Middle frontal gyrus (tissue), 1 donor: ENCODE data around the gene INPP4A.
"Not testable (repeated sequence)": the region's sequence is repeated elsewhere in the genome, so short reads cannot be mapped to it uniquely, and the experiment has no call there.

ENCODE experiments used
- DNase-seq: peaks from one replicate; pipeline ENCODE4 v3.0.0-alpha.2; 2015; ENCODE audit warnings: low spot score; ENCODE audit errors: extremely low spot score

INPP4A gene

GRCh38 chr2:98582523-98582922 is 137.9 kb downstream of the INPP4A start:
- no peak for DNase-seq

DNA sequence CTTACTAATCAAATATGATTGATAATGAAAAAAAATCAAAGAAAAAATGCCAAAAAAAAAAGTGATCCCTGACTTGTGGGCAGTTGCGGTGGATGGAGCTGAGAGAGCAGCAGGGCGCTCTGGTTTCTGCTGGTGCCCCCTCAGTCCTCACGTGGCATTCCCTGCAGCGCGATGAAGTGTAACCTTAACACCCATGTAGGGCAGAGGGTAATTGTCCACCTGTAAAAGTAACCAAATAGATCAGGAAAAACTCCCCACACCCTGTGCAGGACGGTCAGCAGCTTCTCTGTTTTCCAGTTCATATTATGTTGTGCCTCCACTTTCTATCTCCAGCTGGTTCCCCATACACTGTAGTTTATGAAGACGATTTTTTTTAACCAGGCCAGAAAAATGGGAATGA is 138.6 kb downstream of the INPP4A start:
- DNase-seq: no peak

DNA sequence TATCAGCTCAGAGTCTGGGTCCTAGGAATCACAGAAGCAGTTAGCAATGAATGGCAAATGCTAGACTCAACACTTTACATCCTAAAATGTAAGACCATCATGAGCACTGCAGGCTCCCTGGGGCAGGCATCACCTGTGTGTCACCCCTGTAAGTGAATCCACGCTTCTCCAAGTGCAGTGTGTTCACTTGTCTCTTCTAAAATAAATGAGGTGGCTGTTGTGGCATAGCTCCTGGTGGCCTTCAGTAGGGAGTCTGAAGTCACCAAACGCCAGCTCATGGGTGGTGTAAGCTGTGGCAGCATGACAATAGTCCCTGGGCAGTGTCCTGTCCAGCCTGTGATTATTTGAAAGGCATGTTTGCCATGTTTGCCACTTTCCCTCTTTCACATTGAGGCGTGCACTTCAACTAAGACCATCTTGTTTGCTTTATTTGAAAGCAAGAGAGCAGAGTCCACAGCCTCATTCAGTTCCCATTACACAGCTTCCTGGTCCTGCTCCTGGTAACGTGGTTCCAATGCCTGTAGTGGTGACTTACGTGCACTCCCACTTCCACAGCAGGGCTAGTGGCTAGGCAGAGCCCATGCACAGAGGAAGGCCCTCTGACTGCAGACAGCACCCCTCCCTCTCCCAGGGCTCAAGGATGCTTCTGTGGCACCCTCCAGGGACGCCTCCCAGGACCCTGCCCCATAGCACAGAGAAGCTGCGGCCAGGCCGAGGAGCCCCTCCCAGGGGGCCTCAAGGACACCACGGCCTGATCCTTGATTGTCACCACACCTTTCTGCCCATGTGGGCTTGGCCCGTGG is 139.4 kb downstream of the INPP4A start:
- no peak for DNase-seq

DNA sequence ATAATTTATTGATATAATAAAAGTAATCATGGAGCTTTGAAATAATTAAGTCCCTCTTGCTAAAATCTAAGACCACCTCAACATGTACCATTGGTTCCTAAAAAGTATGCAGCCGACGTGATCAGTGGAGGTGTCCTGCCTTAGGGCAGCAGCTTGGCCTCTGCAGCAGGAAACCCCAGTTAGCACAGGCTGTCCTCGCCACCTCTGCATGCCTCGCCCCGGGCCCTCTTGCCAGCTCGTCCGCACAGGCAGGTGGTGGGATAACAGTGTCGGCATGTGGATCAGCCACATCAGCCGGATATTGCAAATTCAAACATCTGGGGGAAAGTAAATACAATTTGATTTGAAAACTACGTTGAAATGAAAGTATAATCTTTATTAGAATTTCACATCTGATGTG is 140.7 kb downstream of the INPP4A start:
- no peak for DNase-seq

- DNase-seq: no peak
Measured at GRCh38 chr2:98586551-98587140, 142.0 kb downstream of the INPP4A start.

GRCh38 chr2:98588880-98589431 is 144.3 kb downstream of the INPP4A start:
- no peak for DNase-seq

DNA sequence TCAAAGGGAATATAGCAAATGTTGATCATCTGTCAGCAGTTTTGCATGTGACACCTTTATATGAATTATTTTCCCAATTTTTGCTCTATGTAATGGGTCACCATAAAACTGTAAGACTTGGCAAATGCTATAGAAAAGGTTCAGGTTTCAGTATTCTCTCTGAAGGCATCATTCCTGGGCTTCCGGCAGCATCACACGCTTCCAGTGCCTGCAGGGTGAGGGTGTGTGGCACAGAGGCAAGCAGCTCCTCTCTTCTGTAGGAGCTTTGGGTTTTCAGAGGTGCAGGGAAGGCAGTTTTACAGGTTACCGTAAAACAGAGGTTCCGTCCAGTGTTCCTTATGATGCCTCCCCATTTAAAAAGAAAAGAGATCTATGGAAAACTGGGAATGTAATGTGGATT is 144.8 kb downstream of the INPP4A start:
- DNase-seq: no peak

DNA sequence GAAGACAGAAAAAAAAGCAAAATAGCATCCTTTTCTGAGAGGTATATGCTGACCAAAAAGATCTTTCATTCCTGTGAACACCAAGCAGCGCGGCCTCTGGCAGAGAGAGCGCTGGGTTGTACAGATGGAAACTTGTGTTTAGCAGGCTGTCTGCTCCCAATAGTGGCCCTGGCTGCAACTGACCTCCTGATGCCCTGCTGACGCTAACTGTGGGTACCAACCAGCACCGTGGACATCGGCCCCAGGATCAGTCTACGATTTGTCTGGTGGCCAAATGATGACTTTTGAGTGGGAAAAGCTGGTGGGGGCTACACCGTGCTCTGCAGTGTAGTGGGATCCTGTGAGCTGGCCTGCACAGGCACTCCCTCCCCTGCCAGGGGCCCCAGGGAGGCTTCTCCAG is 147.9 kb downstream of the INPP4A start:
- DNase-seq: no peak

- DNase-seq: not testable (repeated sequence)
Measured at GRCh38 chr2:98594665-98595064, 150.0 kb downstream of the INPP4A start.

DNA sequence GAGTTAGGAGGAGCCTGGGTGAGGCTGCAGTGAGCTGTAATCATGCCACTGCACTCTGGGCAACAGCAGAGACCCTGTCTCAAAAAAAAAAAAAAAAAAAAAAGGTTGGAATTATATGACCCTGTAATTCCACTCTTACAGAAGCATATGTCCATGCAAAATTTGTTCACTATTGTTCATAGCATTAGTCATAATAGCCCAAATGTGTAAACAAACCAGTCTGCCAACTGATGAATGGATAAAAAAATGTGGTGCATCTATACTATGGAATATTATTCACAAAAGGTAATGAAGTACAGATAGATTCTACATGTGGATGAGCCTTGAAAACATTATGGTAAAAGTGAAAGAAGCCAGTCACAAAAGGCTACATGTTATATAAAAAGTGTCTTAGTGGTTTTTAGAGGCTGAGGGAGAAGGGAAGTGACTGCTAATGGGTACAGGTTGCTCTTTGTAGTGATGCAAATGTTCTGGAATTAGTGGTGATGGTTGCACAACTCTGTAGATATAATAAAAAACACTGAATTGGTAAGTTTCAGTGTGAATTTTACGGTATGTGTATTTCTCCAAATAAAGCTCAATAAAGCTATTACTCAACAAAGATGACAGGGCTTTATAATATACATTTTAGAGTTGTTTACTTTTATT is 154.2 kb downstream of the INPP4A start:
- no peak for DNase-seq

- DNase-seq: no peak
Measured at GRCh38 chr2:98601532-98602132, 157.0 kb downstream of the INPP4A start.

DNA sequence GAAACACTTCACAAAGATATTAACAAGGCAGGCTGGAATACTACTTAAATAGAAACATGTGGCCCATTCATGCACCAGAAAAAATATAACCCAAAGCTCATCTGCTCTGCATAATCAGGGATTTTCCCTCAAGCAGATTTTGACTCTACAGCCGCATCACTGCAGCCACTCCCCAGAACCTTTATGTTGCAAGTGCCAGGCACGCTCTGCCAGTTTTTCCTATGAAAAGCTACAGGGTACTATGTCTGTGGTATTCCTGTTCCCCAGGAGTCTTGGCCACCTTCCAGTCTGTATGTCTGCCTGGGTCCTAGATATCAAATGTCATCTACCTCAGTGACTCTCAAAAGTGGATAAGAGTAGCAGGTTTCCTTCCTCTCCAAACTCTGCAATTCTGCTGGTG is 159.9 kb downstream of the INPP4A start:
- no peak for DNase-seq

- DNase-seq: no peak
Measured at GRCh38 chr2:98605076-98605475, 160.4 kb downstream of the INPP4A start.

- DNase-seq: no peak
Measured at GRCh38 chr2:98606431-98606830, 161.8 kb downstream of the INPP4A start.

- DNase-seq: no peak
Measured at GRCh38 chr2:98607104-98607503, 162.4 kb downstream of the INPP4A start.

DNA sequence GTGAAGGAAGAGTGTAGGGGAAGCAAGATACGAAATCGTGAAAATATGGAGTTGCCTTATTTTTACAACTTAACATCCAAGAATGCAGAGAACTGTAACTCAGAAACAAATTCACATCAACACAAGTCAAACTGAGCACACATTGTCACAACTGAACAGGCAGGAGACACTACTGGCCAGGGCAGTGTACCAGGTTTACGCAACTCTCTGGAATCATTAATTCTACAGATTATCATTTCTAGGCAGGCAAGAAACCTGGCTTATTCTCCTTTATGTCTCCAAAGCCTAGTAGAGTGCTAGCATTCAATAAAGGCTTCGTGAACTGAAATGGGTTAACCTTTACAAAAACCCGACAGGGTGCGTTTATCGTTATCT is 163.1 kb downstream of the INPP4A start:
- no peak for DNase-seq

GRCh38 chr2:98608116-98608961 is 163.7 kb downstream of the INPP4A start, which contains the start of the genes COA5 and UNC50:
COA5 (minus strand) TSS chr2:98608512; CDS start chr2:98608405, 107 bp downstream.
UNC50 (plus strand) TSS chr2:98608589; CDS start chr2:98609760, 1,171 bp downstream.
- peak; percentile 80 for DNase-seq

- DNase-seq: no peak
Measured at GRCh38 chr2:98608962-98609604, 164.4 kb downstream of the INPP4A start.

GRCh38 chr2:98614024-98614739 is 169.5 kb downstream of the INPP4A start:
- DNase-seq: no peak

DNA sequence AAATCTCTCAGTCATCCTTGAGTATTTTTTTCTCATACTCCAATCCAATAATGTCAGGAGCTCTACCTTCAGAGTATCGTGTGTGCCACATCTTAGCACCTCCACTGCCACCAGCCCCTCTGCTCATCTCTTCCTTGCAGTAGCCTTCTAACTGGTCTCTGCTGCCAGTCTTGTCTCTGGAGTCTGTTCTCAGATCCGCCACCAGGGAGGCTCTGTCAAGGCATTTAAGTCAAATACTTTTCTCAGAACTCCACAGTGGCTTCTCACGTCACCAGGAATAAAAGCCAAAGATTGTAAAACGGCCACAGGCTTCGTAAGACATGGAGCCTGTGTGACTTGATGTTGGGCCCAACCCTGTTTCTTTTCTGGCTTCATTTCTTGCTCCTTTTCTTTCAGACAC is 170.8 kb downstream of the INPP4A start:
- DNase-seq: no peak
